Left hindlimb (tissue), 1 donor: Measurements from ENCODE around the gene CHMP4B.
"Not testable (repeated sequence)": the region's sequence is repeated elsewhere in the genome, so short reads cannot be mapped to it uniquely, and the experiment has no call there.

Experiments
- DNase-seq: peaks from one replicate; pipeline ENCODE4 v3.0.0-alpha.2; 2018

CHMP4B gene

DNA sequence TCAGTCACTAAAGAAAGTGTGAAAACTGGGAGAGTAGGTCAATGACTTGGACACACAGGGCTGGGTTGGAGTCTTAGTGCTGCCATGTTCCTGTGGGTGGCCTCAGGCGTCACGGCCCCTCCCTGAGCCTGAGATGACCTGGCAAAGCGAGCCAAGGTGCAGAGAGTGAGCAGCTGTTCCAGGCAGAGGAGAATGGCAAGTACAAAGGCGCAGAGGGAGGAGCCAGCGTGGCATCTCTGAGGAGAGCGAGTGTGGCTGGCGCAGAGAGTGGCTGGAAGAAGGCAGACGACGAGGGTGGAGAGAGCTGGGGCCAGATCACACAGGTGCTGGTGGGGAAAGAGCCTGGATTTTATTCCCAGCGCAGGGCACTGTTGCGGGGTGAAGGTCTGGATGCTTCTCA is 20.6 kb upstream of the CHMP4B start:
- DNase-seq = no peak

DNA sequence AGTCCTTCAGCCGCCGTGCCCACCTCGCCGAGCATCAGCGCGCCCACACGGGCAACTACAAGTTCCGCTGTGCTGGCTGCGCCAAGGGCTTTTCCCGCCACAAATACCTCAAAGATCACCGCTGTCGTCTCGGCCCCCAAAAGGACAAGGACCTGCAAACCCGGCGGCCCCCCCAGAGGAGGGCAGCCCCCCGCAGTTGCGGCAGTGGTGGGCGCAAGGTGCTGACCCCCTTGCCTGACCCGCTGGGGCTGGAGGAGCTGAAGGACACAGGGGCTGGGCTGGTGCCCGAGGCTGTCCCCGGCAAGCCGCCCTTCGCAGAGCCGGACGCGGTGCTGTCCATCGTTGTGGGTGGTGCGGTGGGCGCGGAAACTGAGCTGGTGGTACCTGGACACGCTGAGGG is 20.1 kb upstream of the CHMP4B start:
- DNase-seq = no peak

DNA sequence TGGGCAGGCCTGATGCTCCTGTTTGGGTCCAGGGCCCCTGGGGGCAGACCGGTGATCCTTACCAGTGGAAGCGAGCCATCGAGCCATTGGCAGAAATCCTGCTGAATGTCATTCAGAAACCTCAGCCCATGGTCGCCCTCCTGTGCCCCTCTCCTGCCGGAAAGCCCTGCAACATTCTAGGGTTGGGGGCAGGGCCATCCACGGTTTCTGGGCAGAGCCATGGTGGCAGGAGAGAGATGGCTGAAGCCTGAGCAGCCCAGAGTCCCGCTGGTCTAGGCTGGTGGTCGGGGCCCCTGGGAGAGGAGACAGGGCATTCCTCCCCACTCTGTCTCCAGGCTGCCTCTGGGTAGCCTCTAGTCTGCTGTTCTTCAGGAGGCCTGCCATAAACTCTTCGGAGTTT is 19.6 kb upstream of the CHMP4B start:
- DNase-seq = no peak

DNA sequence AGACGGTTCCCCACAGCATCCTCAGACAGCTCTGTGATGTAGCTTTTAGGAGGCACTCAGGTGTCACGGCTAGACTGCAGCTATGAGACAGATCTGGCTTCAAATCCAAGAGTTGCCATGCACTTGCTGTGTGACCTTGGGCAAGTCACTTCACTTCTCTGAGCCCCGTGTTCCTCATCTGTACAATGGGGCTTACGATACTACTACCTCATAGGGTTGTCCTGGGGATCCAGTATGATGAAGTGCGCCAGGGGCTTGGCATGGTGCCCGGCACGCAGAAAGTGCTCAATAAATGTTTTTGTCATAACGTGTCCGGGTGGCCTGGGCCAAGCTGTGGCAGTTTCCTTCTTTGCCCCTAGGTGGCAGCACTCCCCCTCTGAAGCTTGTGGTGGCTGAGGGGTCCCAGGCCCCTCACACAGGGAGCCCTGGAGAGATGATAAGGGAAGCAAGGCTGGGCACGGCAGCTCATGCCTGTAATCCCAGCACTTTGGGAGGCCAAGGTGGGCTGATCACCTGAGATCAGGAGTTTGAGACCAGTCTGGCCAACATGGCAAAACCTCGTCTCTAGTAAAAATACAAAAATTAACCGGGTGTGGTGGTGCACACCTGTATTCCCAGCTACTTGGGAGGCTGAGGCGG is 19.1 kb upstream of the CHMP4B start:
- DNase-seq = no peak

DNA sequence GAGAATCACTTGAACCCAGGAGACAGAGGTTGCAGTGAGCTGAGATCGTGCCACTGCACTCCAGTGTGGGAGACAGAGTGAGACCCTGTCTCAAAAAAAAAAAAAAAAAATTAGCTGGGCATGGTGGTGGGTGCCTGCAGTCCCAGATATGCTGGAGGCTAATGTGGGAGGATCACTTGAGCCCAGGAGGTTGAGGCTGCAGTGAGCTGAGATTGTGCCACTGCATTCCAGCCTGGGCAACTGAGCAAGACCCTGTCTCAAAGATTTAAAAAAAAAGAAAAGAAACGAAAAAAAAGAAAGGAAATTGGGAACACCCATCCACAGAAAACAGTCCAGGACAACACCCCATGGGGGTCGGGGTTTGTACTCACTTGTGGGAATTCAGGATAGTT is 18.6 kb upstream of the CHMP4B start:
- DNase-seq = not testable (repeated sequence)

DNA sequence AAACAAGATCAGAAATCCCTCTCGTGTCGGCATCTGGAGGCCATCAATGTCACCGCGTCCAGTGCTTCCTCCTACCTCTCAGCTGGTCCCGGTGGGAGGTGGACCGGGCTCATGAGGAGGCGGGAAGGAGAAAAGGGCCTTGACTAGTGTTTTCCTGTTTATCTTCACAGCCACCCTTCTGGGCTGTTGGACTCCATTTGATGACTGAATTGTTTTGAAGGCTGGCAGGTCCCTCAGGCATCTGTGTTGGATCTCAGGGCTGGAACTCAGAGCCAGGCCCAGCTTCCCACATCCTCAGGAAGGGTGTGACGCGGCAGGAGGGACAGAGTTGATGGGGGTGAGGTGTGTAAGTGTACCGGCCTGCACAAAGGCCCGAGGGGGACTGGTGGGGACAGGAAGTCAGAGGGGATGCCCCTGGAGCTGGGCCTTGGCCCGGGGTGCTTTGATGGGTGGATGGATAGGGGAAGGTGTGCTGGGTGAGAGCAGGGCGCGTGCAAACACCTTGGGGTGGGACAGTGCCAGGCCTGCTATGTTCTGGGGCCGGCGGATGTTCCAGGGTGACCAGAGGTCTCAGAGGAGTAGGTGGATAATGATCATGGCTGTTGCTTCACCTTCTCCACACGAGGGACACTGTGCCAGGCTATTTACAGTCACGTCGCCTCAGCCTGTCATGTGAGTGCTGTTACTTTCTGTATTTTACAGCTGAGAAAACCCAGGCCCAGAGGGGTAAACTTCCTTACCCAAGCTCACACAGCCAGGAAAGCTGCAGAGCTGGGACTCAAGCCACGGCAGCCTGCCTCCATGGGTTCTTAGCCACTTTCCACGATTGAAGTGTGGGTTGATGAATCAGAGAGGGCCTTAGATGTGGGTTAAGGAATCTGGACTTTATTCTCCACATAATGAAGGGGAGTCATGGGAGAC is 17.9 kb upstream of the CHMP4B start:
- no peak for DNase-seq

DNA sequence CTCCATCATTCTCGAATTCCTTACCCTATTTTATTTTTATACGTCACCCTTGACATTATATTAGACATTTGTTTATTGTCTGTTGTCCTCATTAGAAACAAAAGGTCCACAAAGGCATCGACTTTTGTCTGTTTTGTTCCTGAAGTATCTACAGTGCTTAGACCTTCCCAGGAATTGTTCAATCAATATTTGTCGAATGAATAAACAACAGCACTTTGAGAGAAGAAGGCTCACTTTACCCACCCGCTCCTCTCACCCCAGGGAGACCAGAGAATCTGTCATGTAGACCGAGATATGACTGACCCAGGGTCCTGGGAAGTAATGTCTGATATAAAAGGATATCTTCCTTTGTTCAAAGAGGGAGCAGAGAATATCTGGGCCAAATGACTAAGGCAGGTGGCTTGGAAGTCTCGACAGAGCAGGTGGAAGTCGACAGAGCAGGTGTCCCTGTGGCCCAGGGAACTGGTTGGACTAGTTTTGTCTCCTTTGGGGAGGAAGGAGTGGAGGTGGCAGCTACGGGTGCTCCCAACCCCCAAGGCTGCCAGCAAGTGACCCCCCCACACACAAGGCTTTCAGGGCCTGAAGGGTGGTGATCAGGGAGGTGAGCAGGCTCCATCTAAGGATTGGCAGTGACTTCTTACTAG is 14.8 kb upstream of the CHMP4B start:
- DNase-seq = no peak

DNA sequence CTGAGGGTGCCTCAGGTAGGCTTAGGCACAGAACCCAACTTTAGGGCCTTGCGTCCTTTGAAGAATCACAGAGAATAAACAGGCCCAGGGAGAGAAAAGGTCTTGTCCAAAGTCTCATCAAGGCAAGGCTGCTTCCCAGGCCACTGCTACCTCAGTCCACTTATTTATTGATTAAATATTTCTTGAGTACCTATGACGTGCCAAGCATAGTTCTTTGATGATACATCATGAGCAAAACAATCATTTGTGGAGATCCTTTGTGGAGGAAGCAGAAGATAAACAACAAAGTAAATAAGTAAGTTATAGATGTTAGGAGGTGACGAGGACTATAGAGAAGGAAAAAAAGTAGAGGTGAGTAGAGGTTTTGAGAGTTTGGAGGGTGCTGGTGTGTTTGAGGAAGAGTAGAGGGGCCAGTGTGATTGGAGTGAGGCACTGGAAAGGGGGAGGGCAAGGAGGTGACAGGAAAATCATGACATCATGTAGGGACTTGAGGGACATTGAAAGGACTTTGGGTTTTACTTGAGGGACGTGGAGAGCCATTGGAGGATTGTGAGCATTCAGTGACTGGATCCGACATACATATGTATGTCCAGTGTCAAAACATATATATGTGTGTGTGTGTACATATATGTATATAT is 14.1 kb upstream of the CHMP4B start:
- DNase-seq = no peak

DNA sequence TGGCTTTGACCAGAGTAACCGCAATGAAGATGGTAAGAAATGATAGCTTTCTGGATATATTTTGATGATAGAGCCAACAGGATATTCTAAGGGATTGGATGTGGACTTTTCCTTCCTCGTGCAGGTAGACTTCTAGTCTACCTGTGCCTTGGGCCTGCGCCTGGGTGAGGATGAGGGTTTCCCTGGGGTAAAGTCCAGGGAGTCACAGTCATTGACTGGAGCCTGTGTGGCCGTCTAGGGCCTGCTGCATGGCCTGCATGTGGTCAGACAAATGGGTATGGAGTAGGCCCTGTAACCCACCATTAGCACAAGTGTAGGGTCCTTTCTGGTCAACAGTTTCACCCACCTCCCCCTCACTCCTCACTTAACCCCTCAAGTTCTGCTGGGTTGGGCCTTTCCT is 12.7 kb upstream of the CHMP4B start:
- no peak for DNase-seq

DNA sequence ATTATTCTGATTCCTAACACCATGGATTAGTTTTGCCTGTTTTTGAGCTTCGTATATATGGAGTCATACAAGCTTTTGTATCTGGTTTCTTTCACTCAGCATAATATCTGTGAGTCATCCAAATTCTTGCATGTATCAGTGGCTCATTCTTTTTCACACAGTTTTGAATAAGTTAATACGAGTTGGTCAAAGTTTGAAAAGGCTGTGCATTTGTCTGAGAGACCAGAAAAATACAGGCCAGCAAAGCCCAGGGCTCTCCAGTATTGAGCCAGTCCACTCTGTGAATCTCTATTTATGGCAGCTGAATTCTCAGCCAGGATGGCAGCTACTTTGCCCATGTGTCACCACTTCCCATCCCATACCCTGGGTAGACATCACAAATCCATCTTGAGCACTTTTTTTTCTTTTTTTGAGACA is 7.2 kb upstream of the CHMP4B start:
- DNase-seq = no peak

DNA sequence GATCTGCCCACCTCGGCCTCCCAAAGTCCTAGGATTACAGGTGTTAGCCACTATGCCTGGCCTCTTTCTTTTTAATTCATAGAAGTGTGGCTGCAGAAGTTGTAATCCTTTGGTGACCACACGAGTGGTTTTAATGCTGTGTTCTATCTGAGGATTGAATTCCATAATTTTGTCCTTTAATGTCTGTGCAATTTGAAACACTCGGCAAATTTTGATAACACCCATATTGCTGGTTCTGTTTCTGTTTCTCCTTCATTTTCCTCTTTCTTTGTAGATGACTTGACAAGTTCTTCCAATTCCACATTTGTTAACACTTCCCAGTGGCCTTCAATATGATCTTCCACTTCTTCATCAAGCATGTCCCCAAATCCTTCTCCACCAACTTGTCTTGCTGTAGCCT is 2.8 kb upstream of the CHMP4B start:
- no peak for DNase-seq

DNA sequence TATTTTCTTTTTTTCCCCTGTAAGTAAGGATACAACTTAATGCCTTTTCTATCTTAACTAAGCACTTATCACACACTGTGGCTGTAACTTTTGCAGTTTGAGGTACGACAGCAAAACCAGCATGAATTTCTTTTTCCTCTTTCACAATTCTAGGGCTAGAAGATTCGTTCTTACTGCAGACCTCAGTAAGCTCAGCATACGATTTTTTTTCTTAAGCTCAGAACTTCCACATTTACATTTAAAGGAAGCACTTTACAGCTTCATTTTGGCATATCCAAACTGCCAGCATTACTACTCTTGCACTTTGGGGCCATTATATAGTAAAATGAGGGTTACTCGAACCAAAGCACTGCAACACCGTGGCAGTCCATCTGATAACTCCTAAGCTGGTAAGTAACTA is 889 bp upstream of the CHMP4B start:
- no peak for DNase-seq

DNA sequence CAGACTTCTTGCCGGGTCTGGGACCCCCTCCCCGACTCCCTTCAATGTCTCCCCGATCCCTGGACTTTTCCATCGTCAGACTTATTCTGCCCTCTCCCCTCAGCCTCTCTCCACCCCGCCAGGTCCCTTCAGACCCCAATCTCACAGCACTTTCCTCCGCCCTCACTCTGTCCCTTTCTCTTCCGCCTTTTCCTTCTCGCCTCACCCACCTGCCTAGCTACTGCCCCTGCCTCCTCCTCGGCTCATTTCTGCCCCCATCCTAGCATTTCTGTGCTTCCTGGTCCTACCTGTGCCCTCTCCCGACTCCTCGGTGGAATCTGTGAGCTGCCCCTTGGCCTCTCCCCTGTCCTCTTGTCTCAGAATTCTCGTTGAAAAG is 616 bp downstream of the CHMP4B start:
- DNase-seq = no peak

DNA sequence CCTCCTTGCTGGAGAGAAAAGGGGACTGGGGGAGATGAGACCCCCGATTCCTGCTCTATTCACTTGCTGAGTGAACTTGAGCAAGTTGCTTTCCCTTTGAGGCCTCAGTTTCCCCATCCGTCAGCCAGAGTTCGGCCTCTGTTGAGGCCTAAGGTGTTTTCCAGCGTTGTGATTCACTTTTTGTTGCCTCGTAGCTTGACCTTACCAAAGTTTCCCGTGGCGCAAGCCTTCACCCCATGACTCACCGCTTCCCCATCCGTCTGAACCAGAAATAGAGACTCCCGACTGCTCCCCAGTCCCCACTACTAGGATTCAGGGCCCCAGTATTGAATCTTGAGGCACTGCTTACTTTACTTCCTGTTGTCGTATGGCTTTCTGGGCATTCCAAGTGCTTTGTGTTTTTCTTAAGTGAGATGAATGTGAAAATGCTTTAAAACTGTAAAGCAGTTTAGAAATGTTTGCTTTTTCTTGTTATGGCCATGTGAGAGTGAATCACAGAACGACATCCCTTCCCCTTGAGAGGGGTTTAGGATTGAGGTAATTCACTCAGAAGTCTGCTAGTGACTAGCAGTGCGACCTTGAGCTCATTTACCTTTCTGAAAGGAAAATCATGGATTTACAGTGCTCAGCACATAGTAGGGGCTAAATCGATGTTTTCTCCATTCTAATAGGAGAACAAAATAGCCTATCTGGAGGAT is 1.2 kb downstream of the CHMP4B start:
- DNase-seq = no peak

DNA sequence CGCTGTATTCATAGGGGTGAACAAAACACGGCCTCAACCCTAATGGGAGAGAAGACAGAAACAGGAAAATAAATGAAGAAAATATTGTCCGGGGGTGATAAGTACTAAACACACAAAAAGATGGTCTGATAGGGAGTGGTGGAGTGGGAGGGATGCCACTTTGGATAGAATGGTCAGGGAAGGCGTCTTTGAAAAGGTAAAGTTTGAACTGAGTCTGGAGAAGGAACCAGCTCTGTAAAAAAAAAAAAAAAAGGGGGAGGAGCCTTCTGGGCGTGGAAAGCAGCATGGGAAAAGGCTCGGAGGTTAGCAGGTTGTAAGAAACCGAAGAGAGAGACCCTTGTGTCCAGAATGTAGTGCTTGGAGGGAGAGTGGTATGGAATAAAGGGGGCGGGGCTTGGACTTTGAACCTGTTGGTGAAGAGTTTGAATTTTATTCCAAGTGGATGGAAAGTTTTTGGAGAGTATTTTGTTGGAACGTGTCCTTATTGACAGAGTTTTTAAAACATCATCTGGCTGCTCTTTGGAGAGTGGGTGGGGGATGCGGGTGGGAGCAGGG is 1.8 kb downstream of the CHMP4B start:
- no peak for DNase-seq

DNA sequence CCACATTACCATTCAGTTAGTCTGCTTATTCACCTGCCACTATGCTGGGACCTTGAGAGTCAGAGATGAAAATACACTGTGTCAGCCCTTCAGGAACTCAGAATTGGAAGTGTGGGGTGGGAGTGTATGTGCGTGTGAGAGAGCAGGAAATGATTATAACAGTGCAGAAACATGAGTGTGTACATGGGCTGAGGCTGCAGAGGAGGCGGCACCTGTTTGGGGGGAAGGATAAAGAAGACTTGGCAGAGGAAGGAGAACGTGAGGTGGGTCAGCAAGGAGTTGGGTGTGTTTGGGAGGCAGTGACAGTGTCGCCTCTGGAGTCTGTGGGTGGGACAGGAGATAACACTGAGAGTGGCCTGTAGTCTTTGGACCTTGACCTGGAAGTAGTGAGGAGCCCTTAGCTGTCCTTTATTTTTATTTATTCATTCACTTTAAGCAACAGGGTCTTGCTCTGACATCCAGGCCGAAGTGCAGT is 3.1 kb downstream of the CHMP4B start:
- DNase-seq = no peak

DNA sequence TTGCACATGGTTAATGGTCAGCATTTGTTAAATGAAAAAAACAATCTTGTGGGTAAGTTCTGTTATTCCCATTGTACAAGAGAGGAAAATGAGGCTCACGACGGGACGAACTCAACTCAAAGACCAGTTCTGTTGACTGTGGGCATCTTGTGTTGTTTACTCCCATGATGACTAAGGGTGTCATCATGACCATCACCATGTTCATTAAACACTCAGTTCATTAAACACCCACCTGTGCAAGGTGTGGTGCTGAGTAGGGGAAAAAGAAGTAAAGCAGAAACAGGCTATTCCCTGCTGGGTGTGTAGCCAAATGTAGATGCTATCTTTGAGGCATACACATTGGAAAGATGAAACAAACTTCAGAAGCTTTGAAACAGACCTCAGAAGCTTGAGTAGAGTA is 4.5 kb downstream of the CHMP4B start:
- no peak for DNase-seq

DNA sequence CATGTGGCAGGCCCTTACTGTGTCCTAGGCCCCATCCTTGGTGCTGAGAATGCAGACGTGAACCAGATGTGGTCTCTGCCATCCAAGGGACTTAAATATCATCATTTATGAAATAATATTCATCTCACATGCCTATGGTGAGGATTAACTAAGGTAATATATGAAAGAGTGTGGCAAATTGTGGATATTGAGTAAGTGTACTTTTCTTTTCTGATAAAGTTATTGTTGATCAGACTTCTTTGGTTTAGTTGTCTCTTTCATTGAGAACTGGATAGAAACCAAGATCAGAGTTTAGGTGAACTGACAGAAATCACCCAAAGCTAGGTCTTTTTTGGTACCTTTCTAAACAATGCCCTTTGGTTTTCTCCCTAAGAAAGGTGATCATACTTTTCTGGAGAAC is 5.0 kb downstream of the CHMP4B start:
- no peak for DNase-seq

DNA sequence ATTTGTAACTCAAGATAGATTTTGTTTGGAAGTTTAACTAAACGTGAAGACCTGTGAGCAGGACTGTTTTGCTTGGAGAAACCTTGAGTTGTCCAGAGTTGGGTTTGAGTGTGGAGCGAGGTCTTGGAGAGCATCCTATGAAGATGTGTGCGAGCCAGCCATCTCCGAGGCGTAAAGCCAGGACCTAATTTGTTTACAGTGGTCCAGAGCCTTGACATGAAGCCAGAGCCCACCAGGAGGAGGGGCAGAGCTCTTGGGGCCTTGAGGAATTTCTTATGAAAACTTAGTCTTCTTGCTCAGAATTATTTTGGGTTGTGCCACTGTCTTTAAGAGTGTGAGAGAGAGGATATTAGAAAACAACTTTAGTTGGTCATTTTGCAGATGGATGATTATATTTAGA is 6.3 kb downstream of the CHMP4B start:
- no peak for DNase-seq

DNA sequence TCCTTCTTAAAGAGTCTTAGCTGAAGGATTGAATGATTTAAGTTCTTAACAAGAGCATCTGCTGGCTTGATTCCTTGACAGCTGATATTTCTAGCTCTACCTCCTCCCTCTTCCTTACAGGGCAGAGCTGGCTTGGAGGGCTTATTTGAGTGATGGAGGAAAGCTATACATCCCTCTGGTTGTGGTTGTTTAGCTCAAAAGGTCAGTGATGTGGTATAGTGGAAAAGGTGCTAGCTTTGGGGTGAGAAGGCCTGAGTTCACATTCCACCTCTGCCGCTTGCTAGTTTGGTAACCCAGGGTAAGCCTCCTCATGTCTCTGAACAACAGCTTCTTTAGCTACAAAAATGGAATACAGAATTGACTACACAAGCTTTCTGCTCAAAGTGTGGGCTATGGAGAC is 8.3 kb downstream of the CHMP4B start:
- DNase-seq = no peak

DNA sequence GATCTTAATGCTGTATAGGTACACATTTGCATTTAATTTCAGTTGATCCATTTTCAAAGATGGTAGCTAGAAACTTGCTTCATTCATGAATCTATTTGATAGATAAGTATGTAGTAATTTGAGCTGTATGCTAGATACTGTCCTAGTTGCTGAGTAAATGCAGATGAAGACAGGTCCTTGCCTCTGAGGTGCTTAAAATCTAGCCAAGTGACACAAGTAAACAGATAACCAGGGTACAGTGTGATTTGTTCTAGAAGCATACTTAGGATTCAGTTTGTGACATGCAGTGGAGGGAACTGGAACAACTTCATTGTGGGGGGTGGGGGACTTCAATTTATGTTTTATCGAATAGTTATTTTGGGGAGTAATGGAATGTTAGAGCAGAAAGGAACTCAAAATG is 9.2 kb downstream of the CHMP4B start:
- no peak for DNase-seq

DNA sequence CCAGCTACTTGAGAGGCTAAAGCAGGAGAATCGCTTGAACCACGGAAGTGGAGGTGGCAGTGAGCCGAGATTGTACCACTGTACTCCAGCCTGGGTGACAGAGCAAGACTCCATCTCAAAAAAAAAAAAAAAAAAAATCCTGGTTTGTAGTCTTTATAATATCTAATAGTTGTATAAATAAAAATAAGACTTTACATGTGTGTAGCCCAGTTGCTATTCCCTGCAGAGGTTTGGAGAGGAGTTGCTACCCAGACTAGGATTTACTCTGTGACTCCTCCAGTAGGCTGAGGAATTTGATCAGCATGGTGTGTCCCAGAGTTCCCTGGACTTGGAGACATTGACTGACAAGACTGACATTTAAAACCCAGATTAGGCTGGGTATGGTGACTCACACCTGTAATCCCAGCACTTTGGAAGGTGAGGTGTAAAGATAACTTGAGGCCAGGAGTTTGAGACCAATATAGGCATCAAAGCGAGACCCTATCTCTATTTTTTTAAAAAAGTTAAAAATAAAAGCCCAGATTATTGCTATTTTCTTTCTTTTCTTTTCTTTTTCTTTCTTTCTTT is 10.2 kb downstream of the CHMP4B start:
- DNase-seq = no peak
